Measurements from ENCODE around the gene PPFIA3.

DNA sequence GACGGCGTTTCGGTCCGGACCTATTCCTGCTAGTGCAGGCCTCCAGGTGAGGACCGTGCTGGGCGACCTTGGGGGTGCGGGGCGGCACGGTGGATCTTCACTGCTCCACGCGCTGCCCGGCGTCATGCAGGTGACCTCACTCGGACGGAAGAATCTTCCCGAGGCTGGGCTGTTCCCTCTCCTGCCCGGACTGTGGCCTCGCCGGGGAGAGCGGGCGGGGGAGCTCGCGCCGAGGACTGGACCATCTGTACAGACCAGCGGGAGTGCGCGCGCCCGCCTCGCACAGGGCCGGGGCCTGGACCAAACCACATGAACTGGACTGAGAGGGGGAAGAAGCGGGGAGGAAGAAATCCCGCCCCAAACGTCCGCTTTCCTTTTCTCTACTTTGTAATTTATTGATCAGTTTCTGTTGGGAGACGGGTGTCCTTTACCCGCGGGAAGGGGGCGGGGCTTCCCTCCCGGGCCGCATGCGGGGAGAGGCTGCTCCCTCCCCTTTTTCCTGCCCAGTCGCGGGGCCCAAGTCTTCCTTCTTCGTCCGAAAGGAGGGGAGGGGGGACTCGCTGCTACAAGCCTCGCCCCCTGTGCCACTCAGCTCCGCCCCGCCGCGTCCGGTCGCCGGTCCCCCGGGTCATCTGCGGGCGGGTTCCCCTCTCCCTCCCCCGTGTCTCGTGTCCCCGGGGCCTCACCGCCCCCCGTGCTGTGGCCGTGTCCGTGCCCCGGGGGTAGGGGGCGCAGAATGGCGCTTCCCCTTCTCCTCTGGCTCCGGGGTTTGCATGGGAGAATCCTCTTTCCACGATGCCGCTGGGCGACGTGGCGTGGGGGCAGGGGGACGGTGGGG is 31.0 kb downstream of the PPFIA3 start:
- TF ChIP-seq, protein P1, sequence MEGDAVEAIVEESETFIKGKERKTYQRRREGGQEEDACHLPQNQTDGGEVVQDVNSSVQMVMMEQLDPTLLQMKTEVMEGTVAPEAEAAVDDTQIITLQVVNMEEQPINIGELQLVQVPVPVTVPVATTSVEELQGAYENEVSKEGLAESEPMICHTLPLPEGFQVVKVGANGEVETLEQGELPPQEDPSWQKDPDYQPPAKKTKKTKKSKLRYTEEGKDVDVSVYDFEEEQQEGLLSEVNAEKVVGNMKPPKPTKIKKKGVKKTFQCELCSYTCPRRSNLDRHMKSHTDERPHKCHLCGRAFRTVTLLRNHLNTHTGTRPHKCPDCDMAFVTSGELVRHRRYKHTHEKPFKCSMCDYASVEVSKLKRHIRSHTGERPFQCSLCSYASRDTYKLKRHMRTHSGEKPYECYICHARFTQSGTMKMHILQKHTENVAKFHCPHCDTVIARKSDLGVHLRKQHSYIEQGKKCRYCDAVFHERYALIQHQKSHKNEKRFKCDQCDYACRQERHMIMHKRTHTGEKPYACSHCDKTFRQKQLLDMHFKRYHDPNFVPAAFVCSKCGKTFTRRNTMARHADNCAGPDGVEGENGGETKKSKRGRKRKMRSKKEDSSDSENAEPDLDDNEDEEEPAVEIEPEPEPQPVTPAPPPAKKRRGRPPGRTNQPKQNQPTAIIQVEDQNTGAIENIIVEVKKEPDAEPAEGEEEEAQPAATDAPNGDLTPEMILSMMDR (conservative IDR thresholded peaks at IDR 0.05 in 1 of 2, IDR thresholded peaks at IDR 0.05 in 1 of 2; ENCODE audit: low read depth in 1 of 2, low read length in 2 of 2), result no peak
- TF ChIP-seq EZH2 (IDR thresholded peaks at IDR 0.05; ENCODE audit: low read length, missing control alignments), result no peak

All from fibroblast of lung (primary cell).